Lung (tissue), 12 donors: ENCODE data around the gene TMEM37. TPM values are rescaled to one million over a fixed set of nuclear protein-coding genes. Genes with fewer than 3 reads are reported as not detected.

Experiments used
- ATAC-seq: fragments of 200-7000 bp; cut with Tn5 transposase; one replicate; pipeline ENCODE4 v1.9.1; 2020; ENCODE audit warnings: moderate number of reproducible peaks; ENCODE audit not compliant: insufficient read depth, low FRiP score
- DNase-seq, 3 donors: peaks; one replicate each; pipeline ENCODE4 v3.0.0-alpha.2; 2013 to 2017
- H3K27ac ChIP-seq, 2 donors: one replicate each; pipeline ENCODE4 v1.5.1; 2013; ENCODE audit warnings: mild to moderate bottlenecking in 2 of 2, moderate library complexity in 2 of 2, control low read depth in 1 of 2, inconsistent platforms in 1 of 2, low read depth in 1 of 2, low read length in 1 of 2
- H3K27me3 ChIP-seq, 3 donors: one replicate each; pipeline ENCODE4 v1.5.1; 2013; ENCODE audit warnings: low read length in 2 of 3; ENCODE audit not compliant: control insufficient read depth in 3 of 3, insufficient read depth in 3 of 3
- H3K36me3 ChIP-seq, 4 donors: one replicate each; pipeline ENCODE4 v1.5.1; 2013; ENCODE audit warnings: low read length in 4 of 4, mild to moderate bottlenecking in 1 of 4, moderate library complexity in 1 of 4; ENCODE audit not compliant: control insufficient read depth in 4 of 4, insufficient read depth in 4 of 4
- H3K4me1 ChIP-seq, 5 donors: one replicate each; pipeline ENCODE4 v1.5.1; 2013; ENCODE audit warnings: low read length in 5 of 5, mild to moderate bottlenecking in 2 of 5, moderate library complexity in 1 of 5; ENCODE audit not compliant: control insufficient read depth in 5 of 5, insufficient read depth in 5 of 5
- H3K4me3 ChIP-seq: one replicate; pipeline ENCODE4 v1.5.1; 2013; ENCODE audit warnings: mild to moderate bottlenecking, control low read depth, moderate library complexity
- H3K9ac ChIP-seq, 2 donors: one replicate each; pipeline ENCODE4 v1.5.1; 2013; ENCODE audit warnings: low read length in 2 of 2, control low read depth in 1 of 2; ENCODE audit not compliant: insufficient read depth in 1 of 2
- H3K9me3 ChIP-seq, 4 donors: one replicate each; pipeline ENCODE4 v1.5.1; 2013; ENCODE audit warnings: low read length in 3 of 4, mild to moderate bottlenecking in 1 of 4, moderate library complexity in 1 of 4; ENCODE audit not compliant: control insufficient read depth in 4 of 4, insufficient read depth in 3 of 4
- WGBS, 2 donors: extraction: QIAGEN DNeasy Blood & Tissue Kit; methylation state at CpG; one replicate each; pipeline ENCODE4 v1.1.7; 2013; 5-methylcytosine and 5-hydroxymethylcytosine counted together
- polyA plus RNA-seq, 2 donors: library from polyadenylated mRNA; stranded (reverse); fragments of 200-250 nt; gene quantifications; one replicate each; pipeline ENCODE4 v1.2.1, GENCODE V29; 2013
- total RNA-seq, 2 donors: library from RNA; depleted of rRNA in 1 of 2; stranded (reverse); fragments of >200 nt in 1 of 2; gene quantifications; one replicate each; pipeline ENCODE4 v1.2.1, GENCODE V29; 2014 to 2021
- TF ChIP-seq, protein P1 (sequence below): IDR thresholded peaks from 2 replicates; pipeline ENCODE4 v1.5.1; 2012; ENCODE audit warnings: mild to moderate bottlenecking; ENCODE audit errors: control extremely low read depth, extremely low read depth
- donor health status: control.
- donor health status: control.
- donor health status: Bipolar disorder and iron deficiency.
- donor health status: healthy.
- donor health status: DM: yes; HTN: yes; CAD: no.

The TMEM37 gene
- total and polyA plus RNA-seq, 4 donors: 9.9 to 14.3 (median 12.1) TPM

DNA sequence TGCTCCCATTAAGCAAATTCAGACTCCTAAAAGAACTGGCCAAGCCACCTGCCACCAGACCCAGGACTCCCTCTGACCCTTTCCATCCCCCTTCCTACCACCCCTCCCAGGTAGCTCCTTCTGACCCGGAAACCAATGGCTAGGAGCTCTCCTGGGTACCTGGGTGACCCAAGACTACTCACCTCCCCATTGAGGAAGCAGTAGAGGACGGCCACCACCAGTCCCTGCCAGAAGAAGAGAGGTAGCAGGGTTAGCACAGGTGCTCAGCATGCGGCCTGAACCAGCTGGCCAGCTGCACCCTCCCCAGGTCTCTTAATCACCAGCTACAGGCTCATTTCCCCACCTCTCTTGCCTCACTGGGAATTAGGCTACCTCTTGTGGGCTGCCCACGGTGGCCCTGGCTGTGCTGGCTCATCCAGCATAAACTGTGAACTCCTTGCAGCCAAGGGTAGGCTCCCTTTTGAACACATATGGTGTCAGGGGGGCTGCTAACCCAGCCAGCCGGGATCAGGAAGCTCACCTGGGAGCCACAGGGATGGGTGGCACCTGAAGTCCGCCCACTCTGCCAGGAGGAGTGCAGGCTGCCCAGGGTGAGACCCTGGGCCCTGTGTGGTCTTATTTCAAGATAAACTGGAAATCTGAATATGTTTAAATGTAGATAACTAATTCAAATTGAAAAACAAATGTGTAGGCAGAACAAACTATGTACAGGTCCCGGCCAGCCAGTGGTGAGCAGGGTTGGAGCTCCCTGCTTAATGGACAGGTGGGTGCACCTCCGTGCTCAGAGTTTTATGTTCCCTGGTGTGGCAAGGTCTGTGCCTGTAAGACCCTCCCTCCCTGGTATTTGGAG is 9.9 kb downstream of the TMEM37 start:
- H3K36me3 ChIP-seq: peaks cover 0 to 10% (median 4%) of the 10 kb centered on the region in 4 donors
- TF ChIP-seq, protein P1, sequence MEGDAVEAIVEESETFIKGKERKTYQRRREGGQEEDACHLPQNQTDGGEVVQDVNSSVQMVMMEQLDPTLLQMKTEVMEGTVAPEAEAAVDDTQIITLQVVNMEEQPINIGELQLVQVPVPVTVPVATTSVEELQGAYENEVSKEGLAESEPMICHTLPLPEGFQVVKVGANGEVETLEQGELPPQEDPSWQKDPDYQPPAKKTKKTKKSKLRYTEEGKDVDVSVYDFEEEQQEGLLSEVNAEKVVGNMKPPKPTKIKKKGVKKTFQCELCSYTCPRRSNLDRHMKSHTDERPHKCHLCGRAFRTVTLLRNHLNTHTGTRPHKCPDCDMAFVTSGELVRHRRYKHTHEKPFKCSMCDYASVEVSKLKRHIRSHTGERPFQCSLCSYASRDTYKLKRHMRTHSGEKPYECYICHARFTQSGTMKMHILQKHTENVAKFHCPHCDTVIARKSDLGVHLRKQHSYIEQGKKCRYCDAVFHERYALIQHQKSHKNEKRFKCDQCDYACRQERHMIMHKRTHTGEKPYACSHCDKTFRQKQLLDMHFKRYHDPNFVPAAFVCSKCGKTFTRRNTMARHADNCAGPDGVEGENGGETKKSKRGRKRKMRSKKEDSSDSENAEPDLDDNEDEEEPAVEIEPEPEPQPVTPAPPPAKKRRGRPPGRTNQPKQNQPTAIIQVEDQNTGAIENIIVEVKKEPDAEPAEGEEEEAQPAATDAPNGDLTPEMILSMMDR: no peak
- no peak for DNase-seq
- peaks cover 0 to 3% (median 0%) of the 10 kb centered on the region in 5 donors for H3K4me1 ChIP-seq
- H3K9me3 ChIP-seq: no peaks in the 10 kb centered on the region
- ATAC-seq: no peak
- H3K9ac ChIP-seq: no peak overlapping the region
- no peaks in the 10 kb centered on the region for H3K27me3 ChIP-seq
- no peak overlapping the region for H3K4me3 ChIP-seq
- WGBS, 2 donors: 80 to 85% methylated on average over 8 of the region's 8 CpGs
- H3K27ac ChIP-seq: peak overlapping the region in 1 of 2 donors; percentile 26

DNA sequence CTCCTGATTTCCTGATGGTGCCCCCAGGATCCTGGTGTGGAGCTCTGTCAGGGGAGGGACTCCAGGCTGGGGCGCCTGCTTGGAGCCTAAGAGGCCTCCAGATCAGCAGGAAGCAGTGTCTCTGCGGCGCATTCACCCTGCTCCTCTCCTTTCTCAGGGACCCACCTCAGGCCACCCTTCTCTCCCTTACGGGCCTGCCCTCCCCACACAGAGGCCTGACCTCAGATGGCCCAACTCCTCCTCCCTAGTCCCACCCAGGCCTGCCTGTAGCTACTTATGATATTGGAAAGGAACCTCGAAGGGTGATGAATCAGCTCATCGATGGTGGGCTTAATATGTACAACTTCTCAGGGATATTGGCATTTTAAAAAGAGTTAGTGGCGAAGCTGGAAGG is 10.6 kb downstream of the TMEM37 start:
- peaks cover 0 to 6% (median 4%) of the 10 kb centered on the region in 4 donors for H3K36me3 ChIP-seq
- no peak overlapping the region for H3K27ac ChIP-seq
- no peak overlapping the region for H3K4me3 ChIP-seq
- 75 to 81% methylated on average over 7 of the region's 7 CpGs for WGBS, 2 donors
- ATAC-seq (no peak), DNase-seq (no peak)
- TF ChIP-seq, protein P1: no peak
- H3K27me3 ChIP-seq: no peaks in the 10 kb centered on the region
- no peaks in the 10 kb centered on the region for H3K9me3 ChIP-seq
- H3K4me1 ChIP-seq: peaks cover 0 to 3% (median 0%) of the 10 kb centered on the region in 5 donors
- H3K9ac ChIP-seq: no peak overlapping the region

DNA sequence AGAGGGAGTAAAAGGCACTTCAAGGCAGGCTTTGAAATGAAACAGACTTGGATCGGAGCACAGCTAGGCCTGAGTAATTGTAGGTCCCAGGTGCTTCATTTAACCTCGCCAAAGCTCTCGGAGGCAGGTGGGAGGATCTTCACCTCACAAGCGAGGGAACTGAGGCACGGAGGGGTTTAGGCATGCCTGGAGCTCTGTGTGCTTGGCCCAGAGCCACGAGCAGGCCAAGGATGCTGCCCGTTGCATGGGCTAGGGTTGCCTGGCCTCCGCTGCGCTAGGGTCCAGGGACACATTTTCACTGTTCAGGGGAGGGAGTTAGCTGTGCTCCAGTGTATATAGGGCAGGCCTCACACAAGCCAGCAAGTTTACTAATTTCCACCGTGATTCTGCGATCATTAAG is 11.2 kb downstream of the TMEM37 start:
- Histone ChIP-seq H3K27me3 (no peaks in the 10 kb centered on the region), H3K9me3 (no peaks in the 10 kb centered on the region), H3K36me3 (peaks cover 0 to 6% (median 4%) of the 10 kb centered on the region in 4 donors), H3K27ac (no peak overlapping the region), H3K4me3 (no peak overlapping the region), H3K4me1 (peaks cover 0 to 3% (median 0%) of the 10 kb centered on the region in 5 donors), H3K9ac (no peak overlapping the region)
- ATAC-seq (no peak), DNase-seq (no peak)
- TF ChIP-seq, protein P1: no peak
- WGBS, 2 donors: 92 to 93% methylated on average over 11 of the region's 11 CpGs
